ENCODE results near the gene GTPBP8.

- TF ChIP-seq CTCF (IDR thresholded peaks at IDR 0.05; ENCODE audit: low read length) (no peak), EZH2 (IDR thresholded peaks at IDR 0.05; ENCODE audit: borderline replicate concordance, low read length) (no peak)
These were observed 15.7 kb downstream of the GTPBP8 start for GRCh38 chr3:113006359-113007056.

All from OCI-LY1 (cell line).